Fibroblast of lung (primary cell): ENCODE results near the gene SLC23A1.

ENCODE experiments used
- CTCF ChIP-seq, 2 donors: IDR thresholded peaks in 1 of 2; conservative IDR thresholded peaks in 1 of 2; 1 replicate in 1 of 2; 2 replicates in 1 of 2; pipeline ENCODE4 v1.5.1; 2011 to 2012; ENCODE audit warnings: low read length in 2 of 2, control low read depth in 1 of 2, inconsistent platforms in 1 of 2, low read depth in 1 of 2, mild to moderate bottlenecking in 1 of 2
- EZH2 ChIP-seq: IDR thresholded peaks from 2 replicates; pipeline ENCODE4 v1.5.1; 2012; ENCODE audit warnings: low read length, control low read depth, mild to moderate bottlenecking; ENCODE audit errors: missing control alignments

GRCh38 chr5:139422307-139422893 lies 39.3 kb upstream of the SLC23A1 start:
- TF ChIP-seq CTCF (conservative IDR thresholded peaks at IDR 0.05 in 1 of 2, IDR thresholded peaks at IDR 0.05 in 1 of 2; ENCODE audit: low read depth in 1 of 2, low read length in 2 of 2) (peak; percentile 84 to 93), EZH2 (no peak)
